HG03457 (cell line): ENCODE measurements around the gene ITGB6.

ENCODE experiments used
- ATAC-seq: cut with Tn5 transposase; IDR thresholded peaks from one replicate; pipeline ENCODE4 v1.9.1; 2021; ENCODE audit warnings: moderate number of reproducible peaks; ENCODE audit not compliant: unreplicated experiment

The ITGB6 gene

DNA sequence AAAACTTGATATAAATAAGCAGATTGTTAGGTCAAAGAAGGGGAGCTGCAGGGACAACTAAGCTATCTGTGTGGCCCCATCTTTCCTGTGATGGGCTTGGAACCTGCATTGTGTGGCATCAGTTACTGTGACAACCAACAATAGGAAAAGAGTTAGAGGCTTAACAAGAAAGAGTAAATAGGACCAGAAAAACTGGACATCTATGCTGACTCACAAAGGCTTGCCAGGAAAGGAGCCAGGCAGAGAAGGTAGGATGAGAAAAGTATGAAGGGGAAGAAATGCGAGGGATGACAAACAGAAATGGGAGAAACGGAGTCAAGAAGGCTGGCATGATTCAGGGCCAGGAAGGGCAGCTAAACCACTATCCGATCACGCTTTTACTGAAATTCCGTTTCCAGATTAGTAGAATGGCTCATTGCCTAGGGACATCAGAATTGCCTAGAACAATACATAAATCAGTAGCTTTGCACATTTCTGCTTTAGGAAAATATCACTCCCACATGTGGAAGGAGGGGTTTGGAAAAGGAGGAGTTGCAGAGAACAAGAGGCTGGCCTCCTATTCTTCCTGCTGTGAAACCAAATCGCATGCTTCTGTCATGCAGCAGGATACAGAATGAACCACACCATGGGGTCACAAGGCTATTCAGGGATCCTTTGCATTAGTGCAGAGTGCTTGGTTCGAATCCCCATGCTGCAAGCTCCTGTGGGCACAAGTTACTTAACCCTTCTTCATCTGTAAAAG lies 144.9 kb downstream of the ITGB6 start:
- no peak for ATAC-seq

DNA sequence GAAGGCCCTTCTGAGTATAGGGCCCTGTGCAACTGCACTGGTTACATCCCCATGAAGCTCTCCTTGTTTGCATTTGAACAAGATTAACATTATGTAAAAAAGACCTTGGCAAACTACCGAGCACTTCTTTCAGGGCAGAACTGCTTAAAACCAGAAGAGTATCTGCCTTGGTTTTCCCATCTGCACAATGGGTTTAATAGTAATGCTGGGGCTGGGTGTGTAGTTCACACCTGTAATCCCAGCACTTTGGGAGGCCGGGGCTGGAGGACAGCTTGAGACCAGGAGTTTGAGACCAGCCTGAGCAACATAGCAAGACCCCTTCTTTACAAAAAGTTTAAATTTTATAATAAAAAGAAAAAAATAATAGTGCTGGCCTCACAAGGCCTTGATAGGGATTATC lies 146.1 kb downstream of the ITGB6 start:
- no peak for ATAC-seq

DNA sequence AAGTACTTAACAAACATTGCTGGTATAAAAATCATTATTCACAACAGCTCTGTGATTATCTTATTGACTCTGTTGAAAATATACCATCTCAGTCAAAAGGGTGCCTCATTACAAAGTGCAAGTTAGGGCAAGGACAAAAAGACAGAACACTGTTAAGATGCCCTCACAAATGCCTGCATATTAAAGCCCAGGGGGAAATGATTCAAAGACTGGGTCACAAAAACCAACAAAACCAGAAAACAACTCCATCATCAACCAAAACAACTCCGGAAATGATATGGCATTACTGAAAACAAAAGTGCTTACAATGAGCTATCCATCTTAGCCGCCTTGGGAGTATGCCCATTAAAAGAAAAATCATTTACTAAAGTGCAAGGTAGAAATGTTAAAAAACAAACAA lies 147.5 kb downstream of the ITGB6 start:
- no peak for ATAC-seq

DNA sequence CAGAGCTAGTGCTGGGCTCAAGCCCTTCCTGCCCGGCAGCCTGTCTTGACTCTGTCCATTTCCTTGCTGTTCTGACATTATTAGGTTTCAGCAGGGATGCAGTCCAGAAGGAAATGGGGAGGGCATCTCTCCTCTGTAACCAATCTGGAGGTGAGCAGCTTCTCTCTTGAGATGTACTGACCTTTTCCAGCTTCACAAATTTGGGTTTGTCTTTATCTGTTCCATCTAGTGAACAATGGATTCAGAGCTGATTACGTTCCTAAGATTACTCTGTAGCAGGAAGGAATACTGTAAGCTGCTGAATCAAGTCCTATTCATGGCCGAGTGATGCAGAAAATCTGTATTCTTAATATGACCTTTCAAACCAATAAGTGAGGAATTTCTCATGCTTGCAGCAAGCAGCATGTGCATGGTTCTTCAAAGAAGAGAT lies 148.7 kb downstream of the ITGB6 start:
- no peak for ATAC-seq

DNA sequence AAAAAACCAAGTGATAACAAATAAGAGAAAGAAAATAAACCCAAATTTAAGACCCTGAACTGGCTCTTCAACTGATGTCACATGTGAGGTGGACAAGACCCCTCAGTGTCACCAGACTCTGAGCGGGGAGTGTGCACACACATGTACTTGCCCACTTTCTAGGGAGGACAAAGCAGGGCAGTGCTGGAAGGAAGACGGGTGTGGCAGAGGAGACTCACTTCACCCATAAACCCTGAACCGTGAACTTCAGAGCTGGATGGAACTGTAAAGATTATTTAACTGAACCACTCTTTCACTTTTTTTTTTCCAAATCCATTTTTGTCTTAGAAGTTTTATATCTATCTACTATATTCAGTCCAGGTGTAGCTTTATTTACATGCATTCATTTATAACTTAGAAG lies 149.9 kb downstream of the ITGB6 start:
- no peak for ATAC-seq
